Liver (tissue), 9 donors: ENCODE data around the gene MPZ. TPM values are rescaled to one million over a fixed set of nuclear protein-coding genes. Genes with fewer than 3 reads are reported as not detected.
A peak's percentile ranks its signal among the peaks of the same experiment; 100 is the strongest.

Experiments
- DNase-seq: peaks from one replicate; pipeline ENCODE4 v3.0.0-alpha.2; 2017; ENCODE audit warnings: low spot score
- H3K27ac ChIP-seq, 2 donors: one replicate each; pipeline ENCODE4 v1.7.0; 2013; ENCODE audit warnings: inconsistent platforms in 2 of 2, low read length in 2 of 2, control low read depth in 1 of 2, low read depth in 1 of 2, mild to moderate bottlenecking in 1 of 2
- H3K27me3 ChIP-seq, 4 donors: one replicate each; pipeline versions ENCODE4 v1.6.1 to v1.7.0; 2013; ENCODE audit warnings: low read length in 3 of 4, inconsistent platforms in 1 of 4, mild to moderate bottlenecking in 1 of 4, moderate library complexity in 1 of 4; ENCODE audit not compliant: control insufficient read depth in 4 of 4, insufficient read depth in 4 of 4
- H3K36me3 ChIP-seq, 4 donors: one replicate each; pipeline versions ENCODE4 v1.6.1 to v1.7.0; 2013; ENCODE audit warnings: low read length in 3 of 4, mild to moderate bottlenecking in 3 of 4, low read depth in 1 of 4, moderate library complexity in 1 of 4; ENCODE audit not compliant: control insufficient read depth in 4 of 4, insufficient read depth in 3 of 4
- H3K4me1 ChIP-seq, 4 donors: one replicate each; pipeline versions ENCODE4 v1.6.1 to v1.7.0; 2013; ENCODE audit warnings: low read length in 3 of 4, mild to moderate bottlenecking in 3 of 4, moderate library complexity in 1 of 4; ENCODE audit not compliant: control insufficient read depth in 4 of 4, insufficient read depth in 4 of 4
- H3K4me3 ChIP-seq, 3 donors: one replicate each; pipeline versions ENCODE4 v1.6.1 to v1.7.0; 2013; ENCODE audit warnings: low read length in 3 of 3, control low read depth in 1 of 3, low read depth in 1 of 3, mild to moderate bottlenecking in 1 of 3
- H3K9ac ChIP-seq, 2 donors: one replicate each; pipeline ENCODE4 v1.7.0; 2013; ENCODE audit warnings: low read length in 2 of 2, mild to moderate bottlenecking in 2 of 2, moderate library complexity in 2 of 2, control low read depth in 1 of 2, low read depth in 1 of 2
- H3K9me3 ChIP-seq, 4 donors: one replicate each; pipeline versions ENCODE4 v1.6.1 to v1.7.0; 2013; ENCODE audit warnings: low read length in 3 of 4; ENCODE audit not compliant: control insufficient read depth in 4 of 4
- EGR1 ChIP-seq, 2 donors: IDR thresholded peaks; 2 replicates each; pipeline ENCODE4 v1.6.1; 2016 to 2018; ENCODE audit warnings: antibody characterized with exemption in 2 of 2, low read depth in 2 of 2
- FOXA1 ChIP-seq: IDR thresholded peaks from 2 replicates; pipeline ENCODE4 v1.6.1; 2016; ENCODE audit warnings: antibody characterized with exemption
- FOXA2 ChIP-seq: IDR thresholded peaks from 2 replicates; pipeline ENCODE4 v1.6.1; 2016; ENCODE audit warnings: antibody characterized with exemption
- GABPA ChIP-seq, 2 donors: IDR thresholded peaks in 1 of 2; conservative IDR thresholded peaks in 1 of 2; 2 replicates each; pipeline ENCODE4 v1.6.1; 2016; ENCODE audit warnings: antibody characterized with exemption in 2 of 2, mild to moderate bottlenecking in 1 of 2, moderate library complexity in 1 of 2
- HNF4A ChIP-seq, 2 donors: conservative IDR thresholded peaks; 2 replicates each; pipeline ENCODE4 v1.6.1; 2016; ENCODE audit warnings: antibody characterized with exemption in 2 of 2, mild to moderate bottlenecking in 2 of 2
- HNF4G ChIP-seq: IDR thresholded peaks from 2 replicates; pipeline ENCODE4 v1.6.1; 2016; ENCODE audit warnings: antibody characterized with exemption
- JUND ChIP-seq, 2 donors: IDR thresholded peaks; 2 replicates each; pipeline ENCODE4 v1.6.1; 2016; ENCODE audit warnings: antibody characterized with exemption in 2 of 2
- RAD21 ChIP-seq, 2 donors: IDR thresholded peaks; 2 replicates each; pipeline ENCODE4 v1.6.1; 2016; ENCODE audit warnings: antibody characterized with exemption in 2 of 2, mild to moderate bottlenecking in 2 of 2
- RXRA ChIP-seq, 2 donors: IDR thresholded peaks; 2 replicates each; pipeline ENCODE4 v1.6.1; 2017 to 2018; ENCODE audit warnings: antibody characterized with exemption in 2 of 2, mild to moderate bottlenecking in 1 of 2
- SP1 ChIP-seq: IDR thresholded peaks from 2 replicates; pipeline ENCODE4 v1.6.1; 2018; ENCODE audit warnings: antibody characterized with exemption, mild to moderate bottlenecking
- TAF1 ChIP-seq: conservative IDR thresholded peaks from 2 replicates; pipeline ENCODE4 v1.6.1; 2016; ENCODE audit warnings: antibody characterized with exemption, mild to moderate bottlenecking
- YY1 ChIP-seq: IDR thresholded peaks from 2 replicates; pipeline ENCODE4 v1.6.1; 2016; ENCODE audit warnings: antibody characterized with exemption, mild to moderate bottlenecking
- ZBTB33 ChIP-seq: IDR thresholded peaks from 2 replicates; pipeline ENCODE4 v1.6.1; 2016; ENCODE audit warnings: antibody characterized with exemption
- WGBS: extraction: QIAGEN DNeasy Blood & Tissue Kit; methylation state at CpG from one replicate; pipeline ENCODE4 v1.1.7; 2013; 5-methylcytosine and 5-hydroxymethylcytosine counted together
- polyA plus RNA-seq, 2 donors: library from polyadenylated mRNA; stranded (reverse) in 1 of 2; unstranded in 1 of 2; fragments of 200-250 nt in 1 of 2; fragments of >200 nt in 1 of 2; fragmentation: Nextera tagmentation in 1 of 2; extraction: Ambion mirVana in 1 of 2; gene quantifications; one replicate each; pipeline versions ENCODE4 v1.2.1 to v1.2.3, GENCODE V29; 2013 to 2015
- total RNA-seq, 2 donors: library from RNA; depleted of rRNA; stranded (reverse); fragments of >200 nt; gene quantifications; one replicate each; pipeline ENCODE4 v1.2.3, GENCODE V29; 2014
- TF ChIP-seq, protein P1 (sequence below): IDR thresholded peaks from 2 replicates; pipeline ENCODE4 v1.6.1; 2016; ENCODE audit warnings: antibody characterized with exemption, mild to moderate bottlenecking
- TF ChIP-seq, protein P2 (sequence below): IDR thresholded peaks from 2 replicates; pipeline ENCODE4 v1.6.1; 2016; ENCODE audit warnings: antibody characterized with exemption
- TF ChIP-seq, protein P3 (sequence below): IDR thresholded peaks from 2 replicates; pipeline ENCODE4 v1.6.1; 2016; ENCODE audit warnings: antibody characterized with exemption
- donor health status: healthy.
- donor health status: healthy.
- donor health status: healthy.
- donor health status: healthy.
- donor health status: healthy.

Gene MPZ
- total and polyA plus RNA-seq, 4 donors = 0.37 to 7.4 (median 0.99) TPM

DNA sequence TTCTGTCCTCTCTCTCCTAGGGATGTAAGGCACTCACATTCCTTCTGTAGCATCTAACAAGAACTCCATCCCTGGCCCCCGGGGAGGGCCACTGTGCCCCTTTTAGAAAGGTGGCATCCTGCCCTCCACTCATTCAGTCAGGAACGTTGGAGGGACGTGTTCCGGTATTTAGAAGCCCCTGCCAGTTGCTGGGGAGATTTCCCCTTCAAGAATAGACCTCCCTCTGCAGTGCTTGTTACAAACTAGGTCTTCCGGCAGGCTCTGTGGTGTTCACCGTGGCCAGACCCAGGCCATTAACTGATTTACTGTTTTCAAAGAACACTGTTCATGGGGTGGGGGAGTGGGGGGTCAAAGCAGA, 50.4 kb downstream of the MPZ start:
- H3K4me1 ChIP-seq = peaks cover 5 to 14% (median 9%) of the 10 kb centered on the region in 4 donors
- no peaks in the 10 kb centered on the region for H3K36me3 ChIP-seq
- WGBS = 56% methylated on average over 6 of the region's 6 CpGs
- no peak for DNase-seq
- no peak overlapping the region for H3K27ac ChIP-seq
- TF ChIP-seq ZBTB33 (no peak), JUND (IDR thresholded peaks at IDR 0.05) (no peak), HNF4G (no peak), RAD21 (IDR thresholded peaks at IDR 0.05) (no peak), YY1 (no peak), TAF1 (no peak), EGR1 (IDR thresholded peaks at IDR 0.05; ENCODE audit: low read depth in 2 of 2) (no peak), SP1 (no peak), FOXA1 (no peak), GABPA (IDR thresholded peaks at IDR 0.05 in 1 of 2, conservative IDR thresholded peaks at IDR 0.05 in 1 of 2) (no peak)
- TF ChIP-seq, protein P1, sequence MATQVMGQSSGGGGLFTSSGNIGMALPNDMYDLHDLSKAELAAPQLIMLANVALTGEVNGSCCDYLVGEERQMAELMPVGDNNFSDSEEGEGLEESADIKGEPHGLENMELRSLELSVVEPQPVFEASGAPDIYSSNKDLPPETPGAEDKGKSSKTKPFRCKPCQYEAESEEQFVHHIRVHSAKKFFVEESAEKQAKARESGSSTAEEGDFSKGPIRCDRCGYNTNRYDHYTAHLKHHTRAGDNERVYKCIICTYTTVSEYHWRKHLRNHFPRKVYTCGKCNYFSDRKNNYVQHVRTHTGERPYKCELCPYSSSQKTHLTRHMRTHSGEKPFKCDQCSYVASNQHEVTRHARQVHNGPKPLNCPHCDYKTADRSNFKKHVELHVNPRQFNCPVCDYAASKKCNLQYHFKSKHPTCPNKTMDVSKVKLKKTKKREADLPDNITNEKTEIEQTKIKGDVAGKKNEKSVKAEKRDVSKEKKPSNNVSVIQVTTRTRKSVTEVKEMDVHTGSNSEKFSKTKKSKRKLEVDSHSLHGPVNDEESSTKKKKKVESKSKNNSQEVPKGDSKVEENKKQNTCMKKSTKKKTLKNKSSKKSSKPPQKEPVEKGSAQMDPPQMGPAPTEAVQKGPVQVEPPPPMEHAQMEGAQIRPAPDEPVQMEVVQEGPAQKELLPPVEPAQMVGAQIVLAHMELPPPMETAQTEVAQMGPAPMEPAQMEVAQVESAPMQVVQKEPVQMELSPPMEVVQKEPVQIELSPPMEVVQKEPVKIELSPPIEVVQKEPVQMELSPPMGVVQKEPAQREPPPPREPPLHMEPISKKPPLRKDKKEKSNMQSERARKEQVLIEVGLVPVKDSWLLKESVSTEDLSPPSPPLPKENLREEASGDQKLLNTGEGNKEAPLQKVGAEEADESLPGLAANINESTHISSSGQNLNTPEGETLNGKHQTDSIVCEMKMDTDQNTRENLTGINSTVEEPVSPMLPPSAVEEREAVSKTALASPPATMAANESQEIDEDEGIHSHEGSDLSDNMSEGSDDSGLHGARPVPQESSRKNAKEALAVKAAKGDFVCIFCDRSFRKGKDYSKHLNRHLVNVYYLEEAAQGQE = no peak
- TF ChIP-seq, protein P2, sequence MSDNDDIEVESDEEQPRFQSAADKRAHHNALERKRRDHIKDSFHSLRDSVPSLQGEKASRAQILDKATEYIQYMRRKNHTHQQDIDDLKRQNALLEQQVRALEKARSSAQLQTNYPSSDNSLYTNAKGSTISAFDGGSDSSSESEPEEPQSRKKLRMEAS = no peak
- TF ChIP-seq, protein P3, sequence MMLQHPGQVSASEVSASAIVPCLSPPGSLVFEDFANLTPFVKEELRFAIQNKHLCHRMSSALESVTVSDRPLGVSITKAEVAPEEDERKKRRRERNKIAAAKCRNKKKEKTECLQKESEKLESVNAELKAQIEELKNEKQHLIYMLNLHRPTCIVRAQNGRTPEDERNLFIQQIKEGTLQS = no peak
- H3K9me3 ChIP-seq = no peaks in the 10 kb centered on the region
- no peak overlapping the region for H3K9ac ChIP-seq
- H3K4me3 ChIP-seq = no peak overlapping the region
- no peaks in the 10 kb centered on the region for H3K27me3 ChIP-seq

GRCh38 chr1:161258439-161259344, 51.1 kb downstream of the MPZ start, which contains the start of gene PCP4L1:
Gene PCP4L1 (plus strand): TSS chr1:161258745. CDS start chr1:161258975, 230 bp downstream.
- H3K9me3 ChIP-seq = no peaks in the 10 kb centered on the region
- peak within 1 kb of the TSS in 2 of 3 donors; percentile 55 to 73 for H3K4me3 ChIP-seq
- peak within 1 kb of the TSS in 1 of 2 donors; percentile 37 for H3K27ac ChIP-seq
- H3K27me3 ChIP-seq = no peaks in the 10 kb centered on the region
- DNase-seq = peak; percentile 68
- H3K36me3 ChIP-seq = no peaks in the 10 kb centered on the region
- peaks cover 5 to 14% (median 9%) of the 10 kb centered on the region in 4 donors for H3K4me1 ChIP-seq
- 2% methylated on average over 62 of the region's 62 CpGs for WGBS
- H3K9ac ChIP-seq = no peak within 1 kb of the TSS
- TF ChIP-seq, protein P2 = no peak
- TF ChIP-seq RXRA (IDR thresholded peaks at IDR 0.05) = no peak
- peak; percentile 53 for TF ChIP-seq SP1
- TF ChIP-seq FOXA1 = no peak
- no peak for TF ChIP-seq HNF4A (conservative IDR thresholded peaks at IDR 0.05)
- TF ChIP-seq RAD21 (IDR thresholded peaks at IDR 0.05) = no peak
- peak; percentile 78 for TF ChIP-seq TAF1
- TF ChIP-seq FOXA2 = no peak
- TF ChIP-seq, protein P3 = no peak
- TF ChIP-seq GABPA (IDR thresholded peaks at IDR 0.05 in 1 of 2, conservative IDR thresholded peaks at IDR 0.05 in 1 of 2) = no peak
- TF ChIP-seq EGR1 (IDR thresholded peaks at IDR 0.05; ENCODE audit: low read depth in 2 of 2) = no peak
- TF ChIP-seq, protein P1 = peak; percentile 14
- TF ChIP-seq JUND (IDR thresholded peaks at IDR 0.05) = no peak
- TF ChIP-seq HNF4G = no peak
- no peak for TF ChIP-seq YY1
- no peak for TF ChIP-seq ZBTB33
